DOHH2 (cell line): Measurements from ENCODE around the gene CNKSR2.

Experiments
- H3F3A ChIP-seq: fragments of 200-600 bp; sonication (generic), shearing (Covaris generic); 2 replicates; pipeline ENCODE4 v1.6.0; 2016; ENCODE audit warnings: antibody characterized with exemption, mild to moderate bottlenecking; ENCODE audit not compliant: control insufficient read depth, insufficient read depth
- H3K27ac ChIP-seq: fragments of 200-600 bp; sonication (generic); 2 replicates; pipeline ENCODE4 v1.5.1; 2014; ENCODE audit warnings: low read depth, mild to moderate bottlenecking, low read length, moderate library complexity
- H3K27me3 ChIP-seq: fragments of 200-600 bp; sonication (generic); 2 replicates; pipeline ENCODE4 v1.6.1; 2014; ENCODE audit warnings: mild to moderate bottlenecking, low read length, mixed read lengths; ENCODE audit not compliant: control insufficient read depth
- H3K36me3 ChIP-seq: fragments of 200-600 bp; sonication (generic); 2 replicates; pipeline ENCODE4 v1.6.1; 2014; ENCODE audit warnings: mild to moderate bottlenecking, low read length, moderate library complexity, mixed read lengths; ENCODE audit not compliant: control insufficient read depth
- H3K4me1 ChIP-seq: fragments of 200-600 bp; sonication (generic); 2 replicates; pipeline ENCODE4 v1.6.1; 2014; ENCODE audit warnings: mild to moderate bottlenecking, low read length, mixed read lengths; ENCODE audit not compliant: control insufficient read depth
- H3K4me2 ChIP-seq: fragments of 200-600 bp; sonication (generic); 2 replicates; pipeline ENCODE4 v1.6.0; 2014; ENCODE audit warnings: mild to moderate bottlenecking, low read length, moderate library complexity
- H3K4me3 ChIP-seq: fragments of 200-600 bp; sonication (generic); 2 replicates; pipeline ENCODE4 v1.5.1; 2014; ENCODE audit warnings: mild to moderate bottlenecking, low read length, mixed read lengths
- H3K79me2 ChIP-seq: fragments of 200-600 bp; sonication (generic); 2 replicates; pipeline ENCODE4 v1.6.1; 2014; ENCODE audit warnings: mild to moderate bottlenecking, low read length, mixed read lengths; ENCODE audit not compliant: control insufficient read depth
- H3K9me2 ChIP-seq: fragments of 200-600 bp; sonication (generic); replicated peaks from 2 replicates; pipeline ENCODE4 v1.6.1; 2014; ENCODE audit warnings: mild to moderate bottlenecking, low read length, mixed read lengths; ENCODE audit not compliant: control insufficient read depth
- H3K9me3 ChIP-seq: fragments of 200-600 bp; sonication (generic); 2 replicates; pipeline ENCODE4 v1.6.1; 2014; ENCODE audit warnings: antibody characterized with exemption, low read length, mixed read lengths; ENCODE audit not compliant: control insufficient read depth, insufficient read depth
- H4K20me1 ChIP-seq: fragments of 200-600 bp; sonication (generic); 2 replicates; pipeline ENCODE4 v1.6.0; 2014; ENCODE audit warnings: low read depth, mild to moderate bottlenecking, antibody characterized with exemption, low read length, moderate library complexity; ENCODE audit not compliant: control insufficient read depth, insufficient read depth
- EZH2phosphoT487 ChIP-seq: fragments of 200-600 bp; sonication (generic); IDR thresholded peaks from 2 replicates; pipeline ENCODE4 v1.6.1; 2017; ENCODE audit warnings: borderline replicate concordance, mild to moderate bottlenecking, antibody characterized with exemption, low read length, moderate library complexity, mixed read lengths
- TF ChIP-seq, protein P1 (sequence below): fragments of 200-600 bp; sonication (generic); IDR thresholded peaks from one replicate; pipeline ENCODE4 v1.5.1; 2014; ENCODE audit warnings: antibody characterized with exemption, mild to moderate bottlenecking, low read depth, low read length; ENCODE audit not compliant: poor library complexity, severe bottlenecking

Gene CNKSR2

DNA sequence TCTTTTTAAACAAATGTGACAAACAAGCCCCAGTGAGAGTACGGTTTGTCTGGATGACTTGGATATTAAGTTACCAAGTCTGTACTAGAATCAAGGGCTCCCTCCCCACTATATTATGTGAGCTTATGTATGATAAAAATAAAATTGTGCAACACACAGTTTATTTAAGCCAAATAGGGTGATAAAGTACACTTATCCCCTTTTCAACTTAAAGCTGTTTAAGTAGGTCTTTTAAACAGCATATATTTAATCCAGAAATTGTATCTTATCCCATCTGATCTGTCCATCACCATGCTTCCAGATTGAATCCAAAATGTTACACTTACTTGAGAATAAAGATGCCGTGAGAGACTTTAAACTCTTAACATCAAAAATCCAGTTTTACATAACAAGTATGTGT lies 285.9 kb downstream of the CNKSR2 start:
- no peak for TF ChIP-seq EZH2phosphoT487
- TF ChIP-seq, protein P1, sequence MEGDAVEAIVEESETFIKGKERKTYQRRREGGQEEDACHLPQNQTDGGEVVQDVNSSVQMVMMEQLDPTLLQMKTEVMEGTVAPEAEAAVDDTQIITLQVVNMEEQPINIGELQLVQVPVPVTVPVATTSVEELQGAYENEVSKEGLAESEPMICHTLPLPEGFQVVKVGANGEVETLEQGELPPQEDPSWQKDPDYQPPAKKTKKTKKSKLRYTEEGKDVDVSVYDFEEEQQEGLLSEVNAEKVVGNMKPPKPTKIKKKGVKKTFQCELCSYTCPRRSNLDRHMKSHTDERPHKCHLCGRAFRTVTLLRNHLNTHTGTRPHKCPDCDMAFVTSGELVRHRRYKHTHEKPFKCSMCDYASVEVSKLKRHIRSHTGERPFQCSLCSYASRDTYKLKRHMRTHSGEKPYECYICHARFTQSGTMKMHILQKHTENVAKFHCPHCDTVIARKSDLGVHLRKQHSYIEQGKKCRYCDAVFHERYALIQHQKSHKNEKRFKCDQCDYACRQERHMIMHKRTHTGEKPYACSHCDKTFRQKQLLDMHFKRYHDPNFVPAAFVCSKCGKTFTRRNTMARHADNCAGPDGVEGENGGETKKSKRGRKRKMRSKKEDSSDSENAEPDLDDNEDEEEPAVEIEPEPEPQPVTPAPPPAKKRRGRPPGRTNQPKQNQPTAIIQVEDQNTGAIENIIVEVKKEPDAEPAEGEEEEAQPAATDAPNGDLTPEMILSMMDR, result no peak
- H3F3A ChIP-seq, result no peaks in the 10 kb centered on the region
- no peaks in the 10 kb centered on the region for H3K36me3 ChIP-seq

DNA sequence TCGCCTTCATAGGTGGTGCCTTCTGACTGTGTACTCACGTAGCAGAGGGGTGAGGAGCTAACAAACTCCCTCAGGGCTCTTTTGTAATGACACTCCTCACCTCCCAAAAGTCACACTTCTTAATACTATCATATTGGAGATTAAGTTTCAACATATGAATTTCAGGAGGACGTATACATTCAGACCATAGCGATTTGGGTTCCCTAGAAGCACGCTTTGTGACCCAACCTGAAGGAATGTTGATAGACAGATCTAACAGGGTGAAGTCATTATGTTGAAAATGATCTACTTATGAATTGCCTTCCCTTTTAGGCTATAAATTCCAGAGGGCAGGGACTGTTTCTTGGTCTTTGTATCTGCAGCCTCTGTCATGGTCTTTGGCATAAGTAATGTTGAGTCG lies 287.1 kb downstream of the CNKSR2 start:
- TF ChIP-seq EZH2phosphoT487, result no peak
- TF ChIP-seq, protein P1, result no peak
- H3K4me3 ChIP-seq, result no peak overlapping the region
- H3K27ac ChIP-seq, result no peak overlapping the region
- H3F3A ChIP-seq, result no peaks in the 10 kb centered on the region
- no peaks in the 10 kb centered on the region for H3K4me1 ChIP-seq
- H3K27me3 ChIP-seq, result no peaks in the 10 kb centered on the region
- no peaks in the 10 kb centered on the region for H3K9me2 ChIP-seq
- no peaks in the 10 kb centered on the region for H3K79me2 ChIP-seq
- no peaks in the 10 kb centered on the region for H3K36me3 ChIP-seq
- no peaks in the 10 kb centered on the region for H4K20me1 ChIP-seq
- H3K4me2 ChIP-seq, result no peak overlapping the region
- H3K9me3 ChIP-seq, result no peaks in the 10 kb centered on the region

More for the DNA sequence above, 285.9 kb downstream of the CNKSR2 start:
- no peaks in the 10 kb centered on the region for H3K79me2 ChIP-seq
- H3K4me2 ChIP-seq, result no peak overlapping the region
- H3K9me3 ChIP-seq, result no peaks in the 10 kb centered on the region
- H3K4me3 ChIP-seq, result no peak overlapping the region
- H3K4me1 ChIP-seq, result no peaks in the 10 kb centered on the region
- H4K20me1 ChIP-seq, result no peaks in the 10 kb centered on the region
- no peaks in the 10 kb centered on the region for H3K9me2 ChIP-seq
- H3K27ac ChIP-seq, result no peak overlapping the region
- H3K27me3 ChIP-seq, result no peaks in the 10 kb centered on the region

DNA sequence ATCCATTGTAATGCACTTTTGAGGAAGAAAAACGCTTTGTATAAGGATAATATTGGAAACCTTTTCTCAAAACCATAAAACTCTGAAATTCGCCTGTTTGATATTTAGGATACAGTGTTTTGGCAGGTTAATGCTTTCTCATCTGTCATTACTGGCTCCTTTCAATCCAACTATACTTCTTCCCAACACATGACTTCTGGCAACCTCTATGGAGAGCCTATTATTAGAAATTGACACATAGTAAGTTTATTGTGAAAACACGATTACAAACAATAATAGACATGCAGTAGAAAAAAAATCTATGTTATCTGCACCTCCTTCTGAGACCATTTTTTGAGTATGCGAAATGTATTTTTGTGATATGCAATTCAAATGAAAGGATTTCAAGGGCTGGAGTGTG lies 288.5 kb downstream of the CNKSR2 start:
- no peaks in the 10 kb centered on the region for H3K79me2 ChIP-seq
- H3K9me3 ChIP-seq, result no peaks in the 10 kb centered on the region
- H3F3A ChIP-seq, result no peaks in the 10 kb centered on the region
- H3K9me2 ChIP-seq, result no peaks in the 10 kb centered on the region
- TF ChIP-seq, protein P1, result no peak
- TF ChIP-seq EZH2phosphoT487, result no peak
- no peaks in the 10 kb centered on the region for H4K20me1 ChIP-seq
- no peak overlapping the region for H3K4me2 ChIP-seq
- no peaks in the 10 kb centered on the region for H3K27me3 ChIP-seq
- H3K36me3 ChIP-seq, result no peaks in the 10 kb centered on the region
- no peak overlapping the region for H3K4me3 ChIP-seq
- no peak overlapping the region for H3K27ac ChIP-seq
- no peaks in the 10 kb centered on the region for H3K4me1 ChIP-seq

DNA sequence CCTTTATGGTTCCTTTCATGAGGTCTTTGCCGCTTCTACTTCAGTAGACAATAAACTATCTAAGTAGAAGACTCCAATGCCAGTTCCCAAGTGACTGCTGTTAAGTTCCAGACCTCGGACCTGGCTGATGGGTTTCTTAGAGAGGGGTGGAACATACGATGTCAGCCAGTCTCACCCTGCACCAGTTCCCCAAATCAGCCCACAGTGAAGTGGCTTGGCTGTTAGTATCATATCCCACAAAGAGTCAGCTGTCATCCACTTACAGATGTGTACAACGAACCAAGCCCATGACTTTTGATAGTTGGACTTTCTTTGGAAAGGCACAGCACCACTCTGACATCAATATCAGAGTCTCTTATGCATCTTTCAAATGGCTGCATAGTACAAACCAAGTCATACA lies 292.0 kb downstream of the CNKSR2 start:
- Histone ChIP-seq H3K4me1 (no peaks in the 10 kb centered on the region), H3K9me3 (no peaks in the 10 kb centered on the region), H3F3A (no peaks in the 10 kb centered on the region), H3K36me3 (no peaks in the 10 kb centered on the region), H3K4me3 (no peak overlapping the region), H3K27ac (no peak overlapping the region), H4K20me1 (no peaks in the 10 kb centered on the region), H3K4me2 (no peak overlapping the region), H3K27me3 (no peaks in the 10 kb centered on the region), H3K79me2 (no peaks in the 10 kb centered on the region), H3K9me2 (no peaks in the 10 kb centered on the region)
- no peak for TF ChIP-seq EZH2phosphoT487
- TF ChIP-seq, protein P1, result no peak
